ENCODE results near the gene CSPG4.

DNA sequence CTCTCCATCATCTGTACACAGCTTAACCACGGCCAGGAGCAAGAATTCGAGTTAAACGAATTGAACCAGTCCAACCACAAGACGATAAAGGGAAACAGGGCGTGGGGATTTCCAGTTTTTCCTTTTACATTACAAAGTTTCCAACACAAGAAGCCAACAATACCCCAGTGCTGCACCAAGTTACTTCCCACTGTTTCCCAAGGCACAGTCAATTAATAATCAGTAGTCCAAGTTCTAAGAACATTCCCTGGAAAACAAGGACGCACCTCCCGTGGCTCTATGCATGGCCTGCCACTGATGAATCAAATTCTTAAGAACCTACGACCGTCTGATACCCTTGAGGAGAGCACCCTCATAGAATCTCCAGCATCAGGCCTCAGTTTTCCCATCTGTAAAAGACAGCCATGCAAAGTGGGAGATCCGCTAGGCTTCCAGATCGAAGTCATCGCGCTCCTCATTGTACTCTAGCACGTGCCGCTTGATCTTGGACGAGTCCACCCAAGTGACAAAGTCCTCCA, 73.4 kb downstream of the CSPG4 start:
- TF ChIP-seq, protein P1, sequence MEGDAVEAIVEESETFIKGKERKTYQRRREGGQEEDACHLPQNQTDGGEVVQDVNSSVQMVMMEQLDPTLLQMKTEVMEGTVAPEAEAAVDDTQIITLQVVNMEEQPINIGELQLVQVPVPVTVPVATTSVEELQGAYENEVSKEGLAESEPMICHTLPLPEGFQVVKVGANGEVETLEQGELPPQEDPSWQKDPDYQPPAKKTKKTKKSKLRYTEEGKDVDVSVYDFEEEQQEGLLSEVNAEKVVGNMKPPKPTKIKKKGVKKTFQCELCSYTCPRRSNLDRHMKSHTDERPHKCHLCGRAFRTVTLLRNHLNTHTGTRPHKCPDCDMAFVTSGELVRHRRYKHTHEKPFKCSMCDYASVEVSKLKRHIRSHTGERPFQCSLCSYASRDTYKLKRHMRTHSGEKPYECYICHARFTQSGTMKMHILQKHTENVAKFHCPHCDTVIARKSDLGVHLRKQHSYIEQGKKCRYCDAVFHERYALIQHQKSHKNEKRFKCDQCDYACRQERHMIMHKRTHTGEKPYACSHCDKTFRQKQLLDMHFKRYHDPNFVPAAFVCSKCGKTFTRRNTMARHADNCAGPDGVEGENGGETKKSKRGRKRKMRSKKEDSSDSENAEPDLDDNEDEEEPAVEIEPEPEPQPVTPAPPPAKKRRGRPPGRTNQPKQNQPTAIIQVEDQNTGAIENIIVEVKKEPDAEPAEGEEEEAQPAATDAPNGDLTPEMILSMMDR (IDR thresholded peaks at IDR 0.05) = no peak
- TF ChIP-seq POLR2A (IDR thresholded peaks at IDR 0.05) = no peak

All from right lobe of liver (tissue), 4 donors.